Esophagus squamous epithelium (tissue), 5 donors: ENCODE measurements around the gene DNM3. TPM values are rescaled to one million over a fixed set of nuclear protein-coding genes. Genes with fewer than 3 reads are reported as not detected.

Experiments
- DNase-seq: peaks from one replicate; lab custom pipeline; 2025; lab: John Stamatoyannopoulos, UW
- H3K27ac ChIP-seq, 4 donors: fragments of 200-600 bp; sonication (generic); one replicate each; pipeline ENCODE4 v1.5.1; 2016 to 2019; ENCODE audit warnings: mild to moderate bottlenecking in 1 of 4
- H3K27me3 ChIP-seq, 4 donors: fragments of 200-600 bp; sonication (generic); 1 replicate in 3 of 4; 2 replicates in 1 of 4; pipeline versions ENCODE4 v1.5.1 to v1.6.0; 2017 to 2021; ENCODE audit warnings: antibody characterized with exemption in 1 of 4
- H3K36me3 ChIP-seq, 3 donors: fragments of 200-600 bp; sonication (generic); one replicate each; pipeline ENCODE4 v1.5.1; 2016 to 2019
- H3K4me1 ChIP-seq, 3 donors: fragments of 200-600 bp; sonication (generic); one replicate each; pipeline ENCODE4 v1.5.1; 2017 to 2019
- H3K4me3 ChIP-seq, 4 donors: fragments of 200-600 bp; sonication (generic); 1 replicate in 3 of 4; 2 replicates in 1 of 4; pipeline ENCODE4 v1.5.1; 2016 to 2019; ENCODE audit warnings: mild to moderate bottlenecking in 2 of 4, moderate library complexity in 1 of 4
- H3K9me3 ChIP-seq, 3 donors: fragments of 200-600 bp; sonication (generic); one replicate each; pipeline ENCODE4 v1.5.1; 2016 to 2019
- CTCF ChIP-seq, 6 experiments: fragments of 450-650 bp in 4 of 6; fragments of 200-600 bp in 2 of 6; sonication (generic) in 2 of 6; IDR thresholded peaks; one replicate each; pipeline ENCODE4 v1.5.1; 2016 to 2019; ENCODE audit warnings: antibody characterized with exemption in 6 of 6, mild to moderate bottlenecking in 4 of 6, moderate library complexity in 4 of 6
- POLR2A ChIP-seq, 4 donors: fragments of 450-650 bp; IDR thresholded peaks; one replicate each; pipeline ENCODE4 v1.6.1; 2017; ENCODE audit warnings: antibody characterized with exemption in 4 of 4, mild to moderate bottlenecking in 4 of 4, moderate library complexity in 3 of 4
- WGBS, 2 donors: methylation state at CpG; one replicate each; pipeline ENCODE4 v1.1.5; 2018; 5-methylcytosine and 5-hydroxymethylcytosine counted together
- intact Hi-C: fragments of 100-400 bp; cut with DNase I; formaldehyde crosslinking; loops from one replicate; pipeline ENCODE4 v1.15.0; 2022
- total RNA-seq, 4 donors: library from RNA; depleted of rRNA; stranded (reverse); fragments of >200 nt; gene quantifications; one replicate each; pipeline ENCODE4 v1.1.0, GENCODE V29; 2016
- donor health status: DM: yes; HTN: yes; CAD: no.

Gene DNM3
- total RNA-seq, 4 donors from 2014 or later = 0.91 to 3.2 (median 1.8) TPM

- H3K4me1 ChIP-seq = no peaks in the 10 kb centered on the region
- 81 to 94% methylated on average over 1 of the region's 1 CpG for WGBS, 2 donors
These were observed 100.6 kb downstream of the DNM3 start for GRCh38 chr1:171941920-171942319.

GRCh38 chr1:171943973-171944561 lies 102.8 kb downstream of the DNM3 start:
- H3K27me3 ChIP-seq = no peaks in the 10 kb centered on the region
- H3K27ac ChIP-seq = no peak overlapping the region
- intact Hi-C loops = no loop called here
- 93 to 97% methylated on average over 3 of the region's 3 CpGs for WGBS, 2 donors
- DNase-seq = no peak
- H3K4me3 ChIP-seq = no peak overlapping the region
- H3K9me3 ChIP-seq = no peaks in the 10 kb centered on the region
- H3K4me1 ChIP-seq = no peaks in the 10 kb centered on the region
- TF ChIP-seq POLR2A (IDR thresholded peaks at IDR 0.05) (no peak), CTCF (IDR thresholded peaks at IDR 0.05) (no peak)
- H3K36me3 ChIP-seq = no peaks in the 10 kb centered on the region

More at GRCh38 chr1:171941920-171942319, 100.6 kb downstream of the DNM3 start:
- TF ChIP-seq CTCF (IDR thresholded peaks at IDR 0.05) (no peak), POLR2A (IDR thresholded peaks at IDR 0.05) (no peak)
- Histone ChIP-seq H3K4me3 (no peak overlapping the region), H3K27me3 (no peaks in the 10 kb centered on the region), H3K36me3 (no peaks in the 10 kb centered on the region), H3K27ac (no peak overlapping the region), H3K9me3 (no peaks in the 10 kb centered on the region)
- DNase-seq = no peak
- intact Hi-C loops = no loop called here

GRCh38 chr1:171948511-171948910 lies 107.2 kb downstream of the DNM3 start:
- no peak for DNase-seq
- intact Hi-C loops = no loop called here
- WGBS, 2 donors = 6 to 7% methylated on average over 1 of the region's 1 CpG
- no peaks in the 10 kb centered on the region for H3K27me3 ChIP-seq
- H3K4me3 ChIP-seq = no peak overlapping the region
- H3K4me1 ChIP-seq = no peaks in the 10 kb centered on the region
- no peaks in the 10 kb centered on the region for H3K36me3 ChIP-seq
- H3K9me3 ChIP-seq = no peaks in the 10 kb centered on the region
- no peak for TF ChIP-seq CTCF (IDR thresholded peaks at IDR 0.05)
- no peak for TF ChIP-seq POLR2A (IDR thresholded peaks at IDR 0.05)
- no peak overlapping the region for H3K27ac ChIP-seq

- DNase-seq = no peak
- H3K9me3 ChIP-seq = no peaks in the 10 kb centered on the region
- TF ChIP-seq CTCF (IDR thresholded peaks at IDR 0.05) (no peak), POLR2A (IDR thresholded peaks at IDR 0.05) (no peak)
- intact Hi-C loops = no loop called here
- no peaks in the 10 kb centered on the region for H3K36me3 ChIP-seq
- no peaks in the 10 kb centered on the region for H3K27me3 ChIP-seq
- H3K4me3 ChIP-seq = no peak overlapping the region
- no peak overlapping the region for H3K27ac ChIP-seq
- 93 to 94% methylated on average over 2 of the region's 2 CpGs for WGBS, 2 donors
- H3K4me1 ChIP-seq = no peaks in the 10 kb centered on the region
These were observed 108.0 kb downstream of the DNM3 start for GRCh38 chr1:171949316-171949715.

- H3K36me3 ChIP-seq = no peaks in the 10 kb centered on the region
- H3K27ac ChIP-seq = no peak overlapping the region
- TF ChIP-seq CTCF (IDR thresholded peaks at IDR 0.05) (no peak), POLR2A (IDR thresholded peaks at IDR 0.05) (no peak)
- intact Hi-C loops = no loop called here
- no peak for DNase-seq
- H3K9me3 ChIP-seq = no peaks in the 10 kb centered on the region
- no peaks in the 10 kb centered on the region for H3K27me3 ChIP-seq
- 28 to 33% methylated on average over 1 of the region's 1 CpG for WGBS, 2 donors
- no peaks in the 10 kb centered on the region for H3K4me1 ChIP-seq
- H3K4me3 ChIP-seq = no peak overlapping the region
These were observed 112.5 kb downstream of the DNM3 start for GRCh38 chr1:171953835-171954234.
